A673 (cell line): ENCODE results near the gene C19orf53. TPM values are rescaled to one million over a fixed set of nuclear protein-coding genes. Genes with fewer than 3 reads are reported as not detected.

Source experiments
- BruUV-seq: library from RNA; stranded (reverse); fragments of 400-500 nt; replicated peaks from 2 replicates; lab custom pipeline; 2021; lab: Mats Ljungman, UMichigan
- CTCF ChIA-PET: fragments of 300-600 bp; sonication (Branson Sonifier 250); formaldehyde crosslinking; loops from one replicate; lab custom pipeline; 2022; ENCODE audit warnings: antibody characterized with exemption; lab: Charles Lee
- POLR2A ChIA-PET: fragments of 300-600 bp; sonication (Branson Sonifier 250); formaldehyde crosslinking; loops from one replicate; lab custom pipeline; 2022; ENCODE audit warnings: antibody characterized with exemption; ENCODE audit not compliant: low non-redundant PET; lab: Charles Lee
- DNase-seq: peaks from one replicate; pipeline ENCODE4 v3.0.0-alpha.2; 2015; ENCODE audit warnings: low spot score
- H3K27ac ChIP-seq: fragments of 200-600 bp; sonication (generic); 2 replicates; pipeline ENCODE4 v1.5.1; 2016; ENCODE audit warnings: mixed run types, low read depth, mild to moderate bottlenecking, mixed read lengths, antibody characterized with exemption, low read length; ENCODE audit not compliant: poor library complexity, severe bottlenecking
- H3K27me3 ChIP-seq: fragments of 200-600 bp; sonication (generic); replicated peaks from 2 replicates; pipeline ENCODE4 v1.6.1; 2017; ENCODE audit warnings: mixed run types, low read depth, mild to moderate bottlenecking, mixed read lengths, antibody characterized with exemption, low read length; ENCODE audit not compliant: insufficient read depth, poor library complexity
- H3K36me3 ChIP-seq: fragments of 200-600 bp; sonication (generic); 2 replicates; pipeline ENCODE4 v1.6.1; 2016; ENCODE audit warnings: mixed run types, mild to moderate bottlenecking, mixed read lengths, antibody characterized with exemption, low read length; ENCODE audit not compliant: insufficient read depth, poor library complexity, severe bottlenecking
- H3K4me1 ChIP-seq: fragments of 200-600 bp; sonication (generic); 2 replicates; pipeline ENCODE4 v1.6.1; 2017; ENCODE audit warnings: mixed run types, mild to moderate bottlenecking, mixed read lengths, antibody characterized with exemption, low read length; ENCODE audit not compliant: insufficient read depth, poor library complexity, severe bottlenecking
- H3K4me3 ChIP-seq: fragments of 200-600 bp; sonication (generic); 2 replicates; pipeline ENCODE4 v1.5.1; 2016; ENCODE audit warnings: low read depth, mixed run types, mild to moderate bottlenecking, mixed read lengths, low read length; ENCODE audit not compliant: poor library complexity, severe bottlenecking
- H3K9me3 ChIP-seq: fragments of 200-600 bp; sonication (generic); 2 replicates; pipeline ENCODE4 v1.6.1; 2016; ENCODE audit warnings: mixed run types, low read depth, mild to moderate bottlenecking, mixed read lengths, antibody characterized with exemption, low read length; ENCODE audit not compliant: poor library complexity, severe bottlenecking
- EZH2 ChIP-seq: fragments of 200-600 bp; sonication (generic); IDR thresholded peaks from 2 replicates; pipeline ENCODE4 v1.6.1; 2017; ENCODE audit warnings: borderline replicate concordance, low read depth, mild to moderate bottlenecking, mixed read lengths, antibody characterized with exemption, low read length; ENCODE audit not compliant: poor library complexity, severe bottlenecking
- intact Hi-C: fragments of 100-400 bp; cut with micrococcal nuclease; formaldehyde crosslinking; loops from one replicate; pipeline ENCODE4 v1.10.0; 2022; ENCODE audit not compliant: unreplicated experiment
- total RNA-seq: library from RNA; stranded (reverse); gene quantifications from 2 replicates; pipeline ENCODE4 v1.2.3, GENCODE V29; 2021
- TF ChIP-seq, protein P1 (sequence below): fragments of 300-800, 200-600 bp; sonication (generic); conservative IDR thresholded peaks from 2 replicates; pipeline ENCODE4 v1.5.1; 2017; ENCODE audit warnings: low read depth, mild to moderate bottlenecking, antibody characterized with exemption, low read length, moderate library complexity, mixed read lengths

Gene C19orf53
- total RNA-seq, 1 experiment from 2014 or later = 140 TPM

DNA sequence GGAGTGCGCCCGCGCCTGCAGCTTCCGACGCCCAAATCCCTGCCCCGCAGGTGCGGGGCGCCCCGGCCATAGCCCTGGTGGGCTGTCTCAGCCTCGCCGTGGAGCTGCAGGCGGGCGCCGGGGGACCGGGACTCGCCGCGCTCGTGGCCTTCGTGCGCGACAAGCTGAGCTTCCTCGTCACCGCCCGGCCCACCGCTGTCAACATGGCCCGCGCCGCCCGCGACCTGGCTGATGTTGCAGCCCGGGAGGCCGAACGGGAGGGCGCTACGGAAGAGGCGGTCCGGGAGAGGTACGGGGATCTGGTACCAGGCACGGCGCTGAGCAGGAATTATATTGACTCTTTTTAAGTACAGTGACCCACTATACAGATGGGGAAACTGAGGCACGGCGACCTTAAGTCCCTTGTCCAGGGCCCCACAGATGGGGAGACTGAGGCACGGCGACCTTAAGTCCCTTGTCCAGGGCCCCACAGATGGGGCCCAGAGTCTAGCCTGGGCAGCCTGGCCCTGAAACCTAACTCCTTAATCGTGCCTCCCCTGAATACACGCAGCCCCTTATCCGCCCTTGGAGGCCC, 9.3 kb upstream of the C19orf53 start:
- peaks cover 46% of the 10 kb centered on the region for H3K36me3 ChIP-seq
- POLR2A ChIA-PET = no interaction called here
- CTCF ChIA-PET = no interaction called here
- DNase-seq = peak; percentile 34
- H3K27me3 ChIP-seq = no peaks in the 10 kb centered on the region
- H3K4me1 ChIP-seq = peaks cover 10% of the 10 kb centered on the region
- H3K4me3 ChIP-seq = peak overlapping the region; percentile 74
- no peak for TF ChIP-seq EZH2
- TF ChIP-seq, protein P1, sequence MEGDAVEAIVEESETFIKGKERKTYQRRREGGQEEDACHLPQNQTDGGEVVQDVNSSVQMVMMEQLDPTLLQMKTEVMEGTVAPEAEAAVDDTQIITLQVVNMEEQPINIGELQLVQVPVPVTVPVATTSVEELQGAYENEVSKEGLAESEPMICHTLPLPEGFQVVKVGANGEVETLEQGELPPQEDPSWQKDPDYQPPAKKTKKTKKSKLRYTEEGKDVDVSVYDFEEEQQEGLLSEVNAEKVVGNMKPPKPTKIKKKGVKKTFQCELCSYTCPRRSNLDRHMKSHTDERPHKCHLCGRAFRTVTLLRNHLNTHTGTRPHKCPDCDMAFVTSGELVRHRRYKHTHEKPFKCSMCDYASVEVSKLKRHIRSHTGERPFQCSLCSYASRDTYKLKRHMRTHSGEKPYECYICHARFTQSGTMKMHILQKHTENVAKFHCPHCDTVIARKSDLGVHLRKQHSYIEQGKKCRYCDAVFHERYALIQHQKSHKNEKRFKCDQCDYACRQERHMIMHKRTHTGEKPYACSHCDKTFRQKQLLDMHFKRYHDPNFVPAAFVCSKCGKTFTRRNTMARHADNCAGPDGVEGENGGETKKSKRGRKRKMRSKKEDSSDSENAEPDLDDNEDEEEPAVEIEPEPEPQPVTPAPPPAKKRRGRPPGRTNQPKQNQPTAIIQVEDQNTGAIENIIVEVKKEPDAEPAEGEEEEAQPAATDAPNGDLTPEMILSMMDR = no peak
- H3K27ac ChIP-seq = peak overlapping the region; percentile 57
- BruUV-seq = no TSS peak
- no peaks in the 10 kb centered on the region for H3K9me3 ChIP-seq
- intact Hi-C loops = loop anchor here (1.0 kb wide), 1 partner anchor 9 kb away; the partner anchor contains the start of gene C19orf53

DNA sequence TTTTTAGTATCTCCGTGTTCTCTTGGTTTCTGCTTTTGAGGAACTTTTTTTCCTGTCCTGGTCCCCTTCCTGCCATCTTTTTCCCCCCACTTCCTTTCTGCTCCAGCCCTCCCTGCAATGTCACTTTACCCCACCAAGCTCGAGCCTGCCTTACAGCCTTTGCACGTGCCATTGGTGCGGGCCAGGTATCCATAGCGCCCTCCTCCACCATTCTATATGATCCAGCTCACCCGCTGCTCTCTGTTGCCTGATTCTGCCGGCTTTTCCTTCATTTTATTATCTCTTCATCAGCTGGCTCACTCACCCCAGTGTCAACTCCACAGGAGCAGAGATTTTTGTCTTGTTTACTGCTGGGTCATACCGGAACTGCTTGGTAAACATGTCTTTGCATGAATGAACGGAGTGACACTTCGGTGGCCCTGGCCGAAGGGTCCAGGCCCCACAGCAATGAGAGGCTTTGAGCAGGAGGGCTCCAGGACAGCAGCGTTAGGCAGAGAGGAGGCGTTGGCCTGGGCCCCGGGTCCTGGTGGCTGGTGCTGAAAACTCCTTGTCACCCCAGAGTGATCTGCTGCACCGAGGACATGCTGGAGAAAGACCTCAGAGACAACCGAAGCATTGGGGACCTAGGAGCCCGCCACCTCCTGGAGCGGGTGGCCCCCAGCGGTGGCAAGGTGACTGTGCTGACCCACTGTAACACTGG, 8.7 kb upstream of the C19orf53 start:
- no peak for TF ChIP-seq EZH2
- TF ChIP-seq, protein P1 = no peak
- H3K36me3 ChIP-seq = peaks cover 45% of the 10 kb centered on the region
- H3K4me1 ChIP-seq = peaks cover 10% of the 10 kb centered on the region
- ChIA-PET CTCF (no interaction called here), POLR2A (no interaction called here)
- intact Hi-C loops = loop anchor here (1.0 kb wide), 1 partner anchor 9 kb away; the partner anchor contains the start of gene C19orf53
- H3K9me3 ChIP-seq = no peaks in the 10 kb centered on the region
- H3K4me3 ChIP-seq = peak overlapping the region; percentile 74
- H3K27ac ChIP-seq = peak overlapping the region; percentile 57
- no TSS peak for BruUV-seq
- no peaks in the 10 kb centered on the region for H3K27me3 ChIP-seq
- no peak for DNase-seq

GRCh38 chr19:13766095-13766481, 8.2 kb upstream of the C19orf53 start:
- intact Hi-C loops = no loop called here
- H3K27ac ChIP-seq = no peak overlapping the region
- POLR2A ChIA-PET = no interaction called here
- no TSS peak for BruUV-seq
- H3K27me3 ChIP-seq = no peaks in the 10 kb centered on the region
- no peak for TF ChIP-seq EZH2
- TF ChIP-seq, protein P1 = no peak
- H3K36me3 ChIP-seq = peaks cover 46% of the 10 kb centered on the region
- no peaks in the 10 kb centered on the region for H3K9me3 ChIP-seq
- no peak for DNase-seq
- H3K4me3 ChIP-seq = no peak overlapping the region
- H3K4me1 ChIP-seq = peaks cover 10% of the 10 kb centered on the region
- CTCF ChIA-PET = no interaction called here
